SU-DHL-6 (cell line): ENCODE measurements around the gene ARF3.

ENCODE experiments used
- H2AFZ ChIP-seq: fragments of 200-600 bp; sonication (generic); 2 replicates; pipeline ENCODE4 v1.6.1; 2014; ENCODE audit warnings: low read depth, mild to moderate bottlenecking, moderate library complexity, mixed read lengths, antibody characterized with exemption, low read length; ENCODE audit not compliant: severe bottlenecking
- H3F3A ChIP-seq: fragments of 200-600 bp; shearing (Covaris generic); 2 replicates; pipeline ENCODE4 v1.6.0; 2016; ENCODE audit warnings: antibody characterized with exemption, mild to moderate bottlenecking; ENCODE audit not compliant: insufficient read depth
- H3K27ac ChIP-seq: fragments of 200-600 bp; sonication (generic); 2 replicates; pipeline ENCODE4 v1.5.1; 2016; ENCODE audit warnings: low read depth, mild to moderate bottlenecking, low read length, moderate library complexity, mixed read lengths
- H3K27me3 ChIP-seq: fragments of 200-600 bp; sonication (generic), shearing (Covaris generic); 2 replicates; pipeline ENCODE4 v1.6.0; 2014; ENCODE audit warnings: mild to moderate bottlenecking, low read length
- H3K36me3 ChIP-seq: fragments of 200-600 bp; sonication (generic); 2 replicates; pipeline ENCODE4 v1.6.1; 2014; ENCODE audit warnings: mild to moderate bottlenecking, low read length, mixed read lengths
- H3K4me2 ChIP-seq: fragments of 300-600, 200-600 bp; shearing (Covaris generic), sonication (generic); 2 replicates; pipeline ENCODE4 v1.6.0; 2014; ENCODE audit warnings: low read length, low read depth, mild to moderate bottlenecking; ENCODE audit not compliant: poor library complexity, severe bottlenecking
- H3K4me3 ChIP-seq: fragments of 200-600 bp; sonication (generic); 2 replicates; pipeline ENCODE4 v1.5.1; 2014; ENCODE audit warnings: antibody characterized with exemption, low read length, mild to moderate bottlenecking, mixed read lengths; ENCODE audit not compliant: insufficient read depth, poor library complexity, severe bottlenecking
- H3K79me2 ChIP-seq: fragments of 200-600 bp; sonication (generic); 2 replicates; pipeline ENCODE4 v1.6.1; 2014; ENCODE audit warnings: mild to moderate bottlenecking, low read length, moderate library complexity; ENCODE audit not compliant: insufficient read depth
- H3K9ac ChIP-seq: fragments of 200-600 bp; sonication (generic); 2 replicates; pipeline ENCODE4 v1.7.0; 2014; ENCODE audit warnings: mild to moderate bottlenecking, low read length
- H3K9me2 ChIP-seq: fragments of 200-600 bp; sonication (generic); replicated peaks from 2 replicates; pipeline ENCODE4 v1.6.1; 2014; ENCODE audit warnings: low read length; ENCODE audit not compliant: insufficient read depth
- H3K9me3 ChIP-seq: fragments of 200-600 bp; sonication (generic); 2 replicates; pipeline ENCODE4 v1.6.1; 2014; ENCODE audit warnings: low read length, mixed read lengths; ENCODE audit not compliant: insufficient read depth
- H4K20me1 ChIP-seq: fragments of 200-600 bp; sonication (generic); 2 replicates; pipeline ENCODE4 v1.6.1; 2014; ENCODE audit warnings: low read depth, mild to moderate bottlenecking, antibody characterized with exemption, low read length, moderate library complexity, mixed read lengths
- EZH2phosphoT487 ChIP-seq: fragments of 200-600 bp; sonication (generic), shearing (Covaris generic); conservative IDR thresholded peaks from 2 replicates; pipeline ENCODE4 v1.6.1; 2018; ENCODE audit warnings: mild to moderate bottlenecking, antibody characterized with exemption, low read length, moderate library complexity, mixed read lengths
- TF ChIP-seq, protein P1 (sequence below): fragments of 200-600 bp; sonication (generic); IDR thresholded peaks from one replicate; pipeline ENCODE4 v1.5.1; 2017; ENCODE audit warnings: antibody characterized with exemption, mild to moderate bottlenecking, low read length, moderate library complexity; ENCODE audit not compliant: insufficient read depth, poor library complexity, severe bottlenecking

ARF3 gene

DNA sequence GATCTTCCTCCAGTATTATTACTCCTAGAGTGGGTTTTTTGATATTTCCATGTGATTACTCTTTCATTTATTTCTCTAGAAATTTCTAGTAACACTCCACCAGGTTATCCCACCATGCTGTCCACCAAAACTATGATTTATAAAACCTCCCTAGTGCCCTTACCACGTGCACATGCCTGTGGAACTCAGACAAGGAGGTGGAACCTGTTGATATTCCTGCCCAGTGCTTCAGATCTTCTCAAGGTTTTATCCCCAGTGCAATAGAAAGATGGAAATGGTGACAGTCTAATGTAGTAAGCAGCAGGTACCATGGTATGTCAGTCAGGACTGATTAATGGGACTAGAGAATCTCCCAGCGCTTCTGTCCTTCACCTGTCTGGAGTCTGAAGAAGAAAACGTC, 3.5 kb upstream of the ARF3 start:
- Histone ChIP-seq H3K4me2 (no peak overlapping the region), H3K4me3 (no peak overlapping the region), H4K20me1 (no peaks in the 10 kb centered on the region), H3K27ac (no peak overlapping the region), H3F3A (peaks cover 4% of the 10 kb centered on the region), H3K9me3 (no peaks in the 10 kb centered on the region), H2AFZ (no peak overlapping the region), H3K36me3 (no peaks in the 10 kb centered on the region), H3K9me2 (no peaks in the 10 kb centered on the region), H3K9ac (no peak overlapping the region), H3K79me2 (peaks cover 14% of the 10 kb centered on the region), H3K27me3 (no peaks in the 10 kb centered on the region)
- TF ChIP-seq EZH2phosphoT487 = no peak
- TF ChIP-seq, protein P1, sequence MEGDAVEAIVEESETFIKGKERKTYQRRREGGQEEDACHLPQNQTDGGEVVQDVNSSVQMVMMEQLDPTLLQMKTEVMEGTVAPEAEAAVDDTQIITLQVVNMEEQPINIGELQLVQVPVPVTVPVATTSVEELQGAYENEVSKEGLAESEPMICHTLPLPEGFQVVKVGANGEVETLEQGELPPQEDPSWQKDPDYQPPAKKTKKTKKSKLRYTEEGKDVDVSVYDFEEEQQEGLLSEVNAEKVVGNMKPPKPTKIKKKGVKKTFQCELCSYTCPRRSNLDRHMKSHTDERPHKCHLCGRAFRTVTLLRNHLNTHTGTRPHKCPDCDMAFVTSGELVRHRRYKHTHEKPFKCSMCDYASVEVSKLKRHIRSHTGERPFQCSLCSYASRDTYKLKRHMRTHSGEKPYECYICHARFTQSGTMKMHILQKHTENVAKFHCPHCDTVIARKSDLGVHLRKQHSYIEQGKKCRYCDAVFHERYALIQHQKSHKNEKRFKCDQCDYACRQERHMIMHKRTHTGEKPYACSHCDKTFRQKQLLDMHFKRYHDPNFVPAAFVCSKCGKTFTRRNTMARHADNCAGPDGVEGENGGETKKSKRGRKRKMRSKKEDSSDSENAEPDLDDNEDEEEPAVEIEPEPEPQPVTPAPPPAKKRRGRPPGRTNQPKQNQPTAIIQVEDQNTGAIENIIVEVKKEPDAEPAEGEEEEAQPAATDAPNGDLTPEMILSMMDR = no peak

DNA sequence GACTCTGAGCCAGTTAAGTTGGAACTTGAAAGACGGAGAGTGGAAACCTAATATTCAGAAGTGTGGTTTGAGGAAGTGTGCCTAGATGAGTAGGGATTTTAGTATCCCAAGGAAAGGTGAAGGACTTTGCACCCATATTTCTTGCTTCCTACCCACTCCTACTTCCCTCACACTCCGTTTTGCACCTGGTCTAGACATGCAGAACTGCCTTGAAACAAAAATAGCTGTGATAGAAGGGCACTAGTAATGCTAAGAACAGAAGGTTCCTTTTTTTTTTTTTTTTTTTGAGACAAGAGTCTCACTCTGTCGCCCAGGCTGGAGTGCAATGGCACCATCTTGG, 732 bp upstream of the ARF3 start:
- H3K4me3 ChIP-seq = peak overlapping the region; percentile 81
- H3K36me3 ChIP-seq = no peaks in the 10 kb centered on the region
- H3K9me2 ChIP-seq = no peaks in the 10 kb centered on the region
- H3K79me2 ChIP-seq = peaks cover 37% of the 10 kb centered on the region
- H4K20me1 ChIP-seq = no peaks in the 10 kb centered on the region
- TF ChIP-seq EZH2phosphoT487 = no peak
- TF ChIP-seq, protein P1 = no peak
- H3K9me3 ChIP-seq = no peaks in the 10 kb centered on the region
- peak overlapping the region; percentile 84 for H3K4me2 ChIP-seq
- H3K27me3 ChIP-seq = no peaks in the 10 kb centered on the region
- peak overlapping the region; percentile 38 for H3K27ac ChIP-seq
- H3F3A ChIP-seq = peaks cover 8% of the 10 kb centered on the region
- H2AFZ ChIP-seq = peak overlapping the region; percentile 78
- H3K9ac ChIP-seq = peak overlapping the region; percentile 77

DNA sequence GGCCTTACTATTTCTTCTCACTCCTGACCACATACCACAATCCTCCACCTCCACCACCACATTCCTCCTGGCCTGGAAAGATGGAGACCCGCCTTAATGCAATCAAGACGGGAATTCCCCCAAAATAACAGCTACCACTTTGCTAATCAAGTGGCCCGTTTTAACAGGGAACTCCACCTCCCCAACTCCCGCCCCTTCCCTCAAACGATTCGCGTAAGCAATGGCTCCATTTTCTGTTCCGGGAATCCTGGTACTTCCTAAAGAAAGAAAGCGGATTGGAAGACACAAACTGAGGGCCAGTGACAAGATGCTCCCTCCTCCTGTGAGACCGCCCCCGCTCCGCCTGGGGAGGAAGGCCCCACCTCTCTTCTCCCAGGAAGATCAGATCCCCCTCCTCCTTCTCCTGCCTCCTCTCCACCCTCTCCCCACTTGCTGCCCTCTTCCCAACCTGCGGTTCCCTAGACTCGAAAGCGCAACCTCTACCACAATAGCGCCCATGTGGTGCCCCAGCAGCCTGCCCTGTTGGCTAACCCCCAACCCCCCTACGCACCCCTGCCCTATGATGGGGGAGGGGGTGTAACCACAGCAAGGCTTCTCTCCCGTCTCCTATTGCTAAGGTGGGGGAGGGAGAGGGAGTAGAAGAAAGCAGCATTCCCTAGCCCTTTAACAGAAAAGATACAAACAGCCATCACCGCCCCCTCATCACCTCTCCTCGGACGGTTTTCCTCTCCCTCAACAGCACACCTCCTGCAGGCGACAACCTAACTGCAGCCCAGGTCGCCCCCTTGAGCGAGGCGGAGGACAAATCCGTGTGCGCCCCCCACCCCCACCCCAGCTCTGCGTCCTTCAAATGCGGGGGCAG, 777 bp downstream of the ARF3 start:
- no peaks in the 10 kb centered on the region for H4K20me1 ChIP-seq
- TF ChIP-seq, protein P1 = no peak
- no peak for TF ChIP-seq EZH2phosphoT487
- no peaks in the 10 kb centered on the region for H3K27me3 ChIP-seq
- peak overlapping the region; percentile 77 for H3K9ac ChIP-seq
- H3K36me3 ChIP-seq = no peaks in the 10 kb centered on the region
- H3K79me2 ChIP-seq = peaks cover 47% of the 10 kb centered on the region
- H3K27ac ChIP-seq = peak overlapping the region; percentile 46; the same call in 1 of the 2 replicates
- H3K9me3 ChIP-seq = no peaks in the 10 kb centered on the region
- H3K9me2 ChIP-seq = no peaks in the 10 kb centered on the region
- peaks cover 8% of the 10 kb centered on the region for H3F3A ChIP-seq
- H2AFZ ChIP-seq = peak overlapping the region; percentile 78
- peak overlapping the region; percentile 81 for H3K4me3 ChIP-seq
- peak overlapping the region; percentile 84 for H3K4me2 ChIP-seq
